GM10248 (cell line): ENCODE measurements around the gene TBL3.
"Not testable (repeated sequence)": the region's sequence is repeated elsewhere in the genome, so short reads cannot be mapped to it uniquely, and the experiment has no call there.

Experiments
- CTCF ChIA-PET: fragments of 300-600 bp; sonication (Branson Sonifier 250); formaldehyde crosslinking; extraction: SDS; loops from one replicate; lab custom pipeline; 2021; ENCODE audit warnings: antibody characterized with exemption; lab: Yijun Ruan, JAX
- POLR2A ChIA-PET: fragments of 350-650 bp; sonication (Branson Sonifier 250); formaldehyde crosslinking; extraction: SDS; loops from one replicate; lab custom pipeline; 2020; ENCODE audit warnings: antibody characterized with exemption; lab: Yijun Ruan, JAX
- DNase-seq: peaks from one replicate; pipeline ENCODE4 v3.0.0; 2012; ENCODE audit errors: extremely low spot score
- TF ChIP-seq, protein P1 (sequence below): IDR thresholded peaks from 2 replicates; pipeline ENCODE4 v1.5.1; 2012; ENCODE audit warnings: mild to moderate bottlenecking, low read depth; ENCODE audit errors: extremely low read depth, missing control alignments, control extremely low read depth

TBL3 gene

DNA sequence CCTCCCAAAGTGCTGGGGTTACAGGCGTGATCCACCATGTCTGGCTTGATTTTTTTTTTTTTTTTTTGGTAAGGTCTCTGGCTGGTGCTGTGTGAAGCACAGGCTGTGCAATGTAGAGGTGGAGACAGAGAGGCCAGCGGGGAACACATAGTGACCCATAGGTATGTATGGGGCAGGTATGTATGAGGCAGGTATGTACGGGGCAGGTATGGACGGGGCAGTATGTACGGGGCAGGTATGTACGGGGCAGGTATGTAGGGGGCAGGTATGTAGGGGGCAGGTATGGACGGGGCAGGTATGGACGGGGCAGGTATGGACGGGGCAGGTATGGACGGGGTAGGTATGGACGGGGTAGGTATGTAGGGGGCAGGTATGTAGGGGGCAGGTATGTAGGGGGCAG is 22.3 kb upstream of the TBL3 start:
- TF ChIP-seq, protein P1, sequence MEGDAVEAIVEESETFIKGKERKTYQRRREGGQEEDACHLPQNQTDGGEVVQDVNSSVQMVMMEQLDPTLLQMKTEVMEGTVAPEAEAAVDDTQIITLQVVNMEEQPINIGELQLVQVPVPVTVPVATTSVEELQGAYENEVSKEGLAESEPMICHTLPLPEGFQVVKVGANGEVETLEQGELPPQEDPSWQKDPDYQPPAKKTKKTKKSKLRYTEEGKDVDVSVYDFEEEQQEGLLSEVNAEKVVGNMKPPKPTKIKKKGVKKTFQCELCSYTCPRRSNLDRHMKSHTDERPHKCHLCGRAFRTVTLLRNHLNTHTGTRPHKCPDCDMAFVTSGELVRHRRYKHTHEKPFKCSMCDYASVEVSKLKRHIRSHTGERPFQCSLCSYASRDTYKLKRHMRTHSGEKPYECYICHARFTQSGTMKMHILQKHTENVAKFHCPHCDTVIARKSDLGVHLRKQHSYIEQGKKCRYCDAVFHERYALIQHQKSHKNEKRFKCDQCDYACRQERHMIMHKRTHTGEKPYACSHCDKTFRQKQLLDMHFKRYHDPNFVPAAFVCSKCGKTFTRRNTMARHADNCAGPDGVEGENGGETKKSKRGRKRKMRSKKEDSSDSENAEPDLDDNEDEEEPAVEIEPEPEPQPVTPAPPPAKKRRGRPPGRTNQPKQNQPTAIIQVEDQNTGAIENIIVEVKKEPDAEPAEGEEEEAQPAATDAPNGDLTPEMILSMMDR: no peak
- CTCF ChIA-PET: interaction anchor here (1.5 kb wide), 1 partner anchor 122 kb away, joined by 3 read pairs; the partner anchor contains the start of gene FAHD1
- POLR2A ChIA-PET: interaction anchor here (1.1 kb wide), 1 partner anchor 15 kb away, joined by 4 read pairs; the partner anchor contains the start of gene RPS2

DNA sequence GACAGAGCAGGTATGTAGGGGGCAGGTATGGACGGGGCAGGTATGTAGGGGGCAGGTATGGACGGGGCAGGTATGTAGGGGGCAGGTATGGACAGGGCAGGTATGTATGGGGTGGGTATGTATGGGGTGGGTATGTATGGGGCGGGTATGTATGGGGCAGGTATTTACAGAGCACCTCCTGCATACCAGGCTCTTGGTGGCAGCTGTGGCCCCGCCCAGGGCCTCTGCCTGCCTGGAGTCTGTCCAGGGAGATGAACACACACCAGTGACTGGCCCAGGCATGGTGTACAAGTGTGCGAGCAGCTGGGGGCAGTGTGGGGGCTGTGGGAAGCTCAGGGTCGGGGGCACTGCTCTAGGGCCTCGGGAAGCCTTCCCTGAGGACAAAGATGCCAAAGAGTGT is 21.8 kb upstream of the TBL3 start:
- no peak for DNase-seq
- ChIA-PET POLR2A (interaction anchor here (1.1 kb wide), 1 partner anchor 15 kb away, joined by 4 read pairs; the partner anchor contains the start of gene RPS2), CTCF (interaction anchor here (1.5 kb wide), 1 partner anchor 123 kb away, joined by 3 read pairs; the partner anchor contains the start of gene FAHD1)
- TF ChIP-seq, protein P1: no peak

More for the DNA sequence above, 22.3 kb upstream of the TBL3 start:
- DNase-seq: no peak

DNA sequence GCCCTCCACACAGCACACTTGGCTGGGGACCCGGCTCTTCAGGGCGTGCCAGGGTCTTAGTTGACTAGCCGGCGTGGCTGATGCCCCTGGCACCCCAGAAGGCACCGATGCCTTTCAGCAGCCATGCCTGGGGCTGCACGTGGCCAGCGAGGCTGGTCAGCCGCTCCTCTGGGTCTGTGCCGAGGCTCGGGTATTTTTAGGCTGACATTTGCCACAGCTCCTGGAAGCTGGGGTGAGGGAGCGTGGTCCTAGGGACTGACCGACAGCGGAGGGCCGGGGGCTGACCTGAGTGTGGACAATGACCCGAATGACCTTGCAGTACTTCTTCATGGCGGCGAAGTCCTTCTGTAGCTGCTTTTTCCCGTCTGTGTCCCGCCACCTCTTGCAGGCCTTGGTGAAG is 21.3 kb upstream of the TBL3 start:
- DNase-seq: no peak
- ChIA-PET CTCF (interaction anchor here (1.5 kb wide), 1 partner anchor 123 kb away, joined by 3 read pairs; the partner anchor contains the start of gene FAHD1), POLR2A (interaction anchor here (1.1 kb wide), 1 partner anchor 14 kb away, joined by 4 read pairs; the partner anchor contains the start of gene RPS2)
- TF ChIP-seq, protein P1: no peak

DNA sequence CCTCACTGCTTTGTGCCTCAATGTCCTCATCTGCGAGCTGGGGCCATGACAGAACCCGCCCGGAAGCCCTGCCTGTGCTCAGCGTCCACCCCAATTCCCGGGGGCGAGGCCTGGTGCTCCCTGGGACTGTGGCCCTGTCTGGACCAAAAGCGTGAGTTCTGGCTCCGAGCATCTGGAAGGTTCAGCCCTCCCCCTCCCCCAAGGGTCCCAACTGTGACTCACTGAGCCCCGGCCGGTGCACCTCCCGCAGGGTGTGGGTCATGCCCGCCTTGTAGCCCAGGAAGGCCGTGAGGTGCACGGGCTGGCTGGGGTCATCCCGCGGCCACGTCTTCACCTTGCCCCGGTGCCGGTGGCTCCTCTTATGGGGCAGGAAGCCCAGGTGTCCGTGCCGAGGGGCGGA is 18.1 kb upstream of the TBL3 start:
- ChIA-PET CTCF (interaction anchor here (1.2 to 2.4 kb wide), 3 partner anchors 10 to 25 kb away, joined by 3 to 7 read pairs (median 4); partner anchors contain the start of gene MSRB1), POLR2A (no interaction called here)
- DNase-seq: no peak
- TF ChIP-seq, protein P1: no peak

DNA sequence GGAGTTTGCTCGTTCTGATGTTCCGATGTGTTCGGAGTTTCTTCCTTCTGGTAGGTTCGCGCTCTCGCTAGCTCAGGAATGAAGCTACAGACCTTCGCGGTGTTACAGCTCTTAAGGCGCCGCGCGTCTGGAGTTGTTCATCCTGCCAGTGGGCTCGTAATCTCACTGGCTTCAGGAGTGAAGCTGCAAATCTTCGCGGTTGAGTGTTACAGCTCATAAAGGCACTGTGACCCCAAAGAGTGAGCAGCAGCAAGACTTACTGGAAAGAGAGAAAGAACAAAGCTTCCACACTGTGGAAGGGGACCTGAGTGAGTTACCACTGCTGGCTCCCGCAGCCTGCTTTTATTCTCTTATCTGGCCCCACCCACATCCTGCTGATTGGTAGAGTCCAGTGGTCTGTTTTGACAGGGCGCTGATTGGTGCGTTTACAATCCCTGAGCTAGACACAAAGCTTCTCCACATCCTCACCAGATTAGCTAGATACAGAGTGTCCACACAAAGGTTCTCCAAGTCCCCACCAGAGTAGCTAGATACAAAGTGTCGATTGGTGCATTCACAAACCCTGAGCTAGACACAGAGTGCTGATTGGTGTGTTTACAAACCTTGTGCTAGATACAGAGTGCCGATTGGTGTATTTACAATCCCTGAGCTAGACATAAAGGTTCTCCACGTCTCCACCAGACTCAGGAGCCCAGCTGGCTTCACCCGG is 14.3 kb upstream of the TBL3 start:
- DNase-seq, POLR2A ChIA-PET: not testable (repeated sequence)
- CTCF ChIA-PET: interaction anchor here (1.2 kb wide), 1 partner anchor 11 kb away, joined by 3 read pairs; no protein-coding TSS in a partner anchor

DNA sequence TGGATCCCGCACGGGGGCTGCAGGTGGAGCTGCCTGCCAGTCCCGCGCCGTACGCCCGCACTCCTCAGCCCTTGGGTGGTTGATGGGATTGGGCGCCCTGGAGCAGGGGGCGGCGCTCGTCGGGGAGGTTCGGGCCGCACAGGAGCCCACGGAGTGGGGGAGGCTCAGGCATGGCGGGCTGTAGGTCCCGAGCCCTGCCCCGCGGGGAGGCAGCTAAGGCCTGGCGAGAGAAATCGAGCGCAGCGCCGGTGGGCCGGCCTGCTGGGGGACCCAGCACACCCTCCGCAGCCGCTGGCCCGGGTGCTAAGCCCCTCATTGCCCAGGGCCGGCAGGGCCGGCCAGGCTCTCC is 13.7 kb upstream of the TBL3 start:
- POLR2A ChIA-PET, DNase-seq: not testable (repeated sequence)
- CTCF ChIA-PET: interaction anchor here (1.2 to 2.0 kb wide), 2 partner anchors 11 to 12 kb away, joined by 3 to 5 read pairs; no protein-coding TSS in a partner anchor

DNA sequence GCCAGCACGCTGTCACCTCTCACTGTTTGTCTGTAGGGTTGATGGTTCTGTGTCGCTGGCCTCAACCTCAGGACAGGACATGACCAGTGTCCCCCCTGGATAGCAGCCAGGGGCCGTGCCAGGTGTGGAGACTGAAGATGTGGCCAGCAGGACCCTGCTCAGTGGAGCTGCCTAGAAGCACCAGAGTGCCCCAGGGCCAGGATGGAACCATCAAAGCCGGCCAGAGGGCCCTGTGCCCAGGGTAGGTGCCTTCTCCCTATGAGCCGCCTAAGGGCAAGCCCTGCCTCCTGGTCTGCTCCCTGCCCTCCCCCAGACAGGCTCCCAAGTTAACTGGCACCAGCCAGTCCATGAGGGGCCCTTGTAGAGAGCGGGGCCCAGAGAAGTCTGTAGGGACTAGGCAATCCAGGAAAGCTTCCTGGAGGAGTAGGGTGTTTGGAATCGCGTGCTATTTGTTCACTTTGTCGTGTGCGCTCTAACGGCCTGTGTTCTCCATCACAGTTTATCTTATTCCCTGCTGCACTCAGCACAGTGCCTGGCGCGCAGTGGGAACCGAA is 13.1 kb upstream of the TBL3 start:
- ChIA-PET POLR2A (no interaction called here), CTCF (interaction anchor here (2.0 kb wide), 1 partner anchor 13 kb away, joined by 5 read pairs; no protein-coding TSS in a partner anchor)
- TF ChIP-seq, protein P1: no peak
- no peak for DNase-seq
